HuH-7.5 (cell line): ENCODE measurements around the gene PCP4L1.
A peak's percentile ranks its signal among the peaks of the same experiment; 100 is the strongest.

Source experiments
- DNase-seq: peaks from one replicate; pipeline ENCODE4 v3.0.0; 2011; ENCODE audit warnings: low spot score

The PCP4L1 gene

GRCh38 chr1:161267321-161267720 is 8.8 kb downstream of the PCP4L1 start:
- DNase-seq = no peak

GRCh38 chr1:161273402-161273801 is 14.9 kb downstream of the PCP4L1 start:
- DNase-seq = no peak

GRCh38 chr1:161274874-161275273 is 16.3 kb downstream of the PCP4L1 start:
- no peak for DNase-seq

- no peak for DNase-seq
These were observed 24.4 kb downstream of the PCP4L1 start for GRCh38 chr1:161282991-161283390.

GRCh38 chr1:161285113-161285512 is 26.6 kb downstream of the PCP4L1 start:
- no peak for DNase-seq

GRCh38 chr1:161285521-161285920 is 27.0 kb downstream of the PCP4L1 start:
- DNase-seq = no peak

GRCh38 chr1:161287482-161288054 is 29.0 kb downstream of the PCP4L1 start:
- DNase-seq = peak; percentile 31

GRCh38 chr1:161290779-161291178 is 32.2 kb downstream of the PCP4L1 start:
- DNase-seq = no peak

- no peak for DNase-seq
These were observed 38.9 kb downstream of the PCP4L1 start for GRCh38 chr1:161297415-161297814.

- no peak for DNase-seq
These were observed 39.6 kb downstream of the PCP4L1 start for GRCh38 chr1:161298116-161298515.

GRCh38 chr1:161299347-161299746 is 40.8 kb downstream of the PCP4L1 start:
- no peak for DNase-seq

- DNase-seq = no peak
These were observed 41.9 kb downstream of the PCP4L1 start for GRCh38 chr1:161300478-161300877.

GRCh38 chr1:161304927-161305866 is 46.7 kb downstream of the PCP4L1 start:
- DNase-seq = no peak

- DNase-seq = no peak
These were observed 47.4 kb downstream of the PCP4L1 start for GRCh38 chr1:161305867-161306519.

GRCh38 chr1:161307230-161307768 is 48.8 kb downstream of the PCP4L1 start:
- no peak for DNase-seq

GRCh38 chr1:161307892-161308638 is 49.5 kb downstream of the PCP4L1 start:
- DNase-seq = no peak

- no peak for DNase-seq
These were observed 51.3 kb downstream of the PCP4L1 start, which contains the start of gene MPZ for GRCh38 chr1:161309868-161310267. Gene MPZ (minus strand): TSS chr1:161309968. CDS start chr1:161309905, 63 bp downstream.

- DNase-seq = no peak
These were observed 53.1 kb downstream of the PCP4L1 start for GRCh38 chr1:161311595-161312181.

- DNase-seq = no peak
These were observed 55.1 kb downstream of the PCP4L1 start for GRCh38 chr1:161313554-161314200.

GRCh38 chr1:161314201-161314981 is 55.8 kb downstream of the PCP4L1 start, which contains the start of gene SDHC:
Gene SDHC (plus strand): TSS chr1:161314381. CDS start chr1:161314406, 25 bp downstream.
- DNase-seq = peak; percentile 84
